ENCODE results near the gene CD99L2. TPM values are rescaled to one million over a fixed set of nuclear protein-coding genes. Genes with fewer than 3 reads are reported as not detected.

Gene CD99L2
- total and polyA plus RNA-seq, 10 of the 15 experiments (the other 5 are each of a cell fraction or from before 2014, with no cell fraction given): 1.1 to 22.9 (median 13.0) TPM

DNA sequence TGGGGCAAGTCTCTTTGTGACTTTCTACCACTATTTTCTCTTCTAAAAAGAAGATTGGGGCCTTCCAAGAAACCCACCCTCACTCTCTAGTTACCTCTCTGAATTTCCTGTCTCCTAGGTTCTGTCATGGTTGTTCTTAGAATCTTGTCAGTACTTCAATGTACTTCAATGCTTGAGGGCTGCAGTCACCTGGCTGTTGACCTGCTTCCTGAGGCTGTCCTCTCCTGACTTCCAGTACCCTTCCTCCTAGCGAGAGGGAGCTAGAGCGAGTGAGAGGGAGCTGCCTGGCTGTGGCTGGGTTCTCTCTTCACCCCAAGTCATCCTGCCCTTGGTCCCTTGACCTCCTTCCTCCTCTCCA lies 17.7 kb downstream of the CD99L2 start:
- Histone ChIP-seq H3K79me2 (ENCODE audit: control insufficient read depth, insufficient read depth, low read length) (peaks cover 3% of the 10 kb centered on the region), H3K36me3 (ENCODE audit: control insufficient read depth in 2 of 2, insufficient read depth in 2 of 2, low read length in 1 of 2) (no peaks in the 10 kb centered on the region), H3K9me3 (replicated peaks; ENCODE audit: control insufficient read depth, insufficient read depth, low read length) (peaks cover 5% of the 10 kb centered on the region; the same call in 2 of the 3 replicates), H4K20me1 (ENCODE audit: control insufficient read depth, insufficient read depth) (no peaks in the 10 kb centered on the region), H3K4me3 (no peak overlapping the region), H3K27ac (ENCODE audit: control insufficient read depth, insufficient read depth) (peak overlapping the region; percentile 77), H3K4me1 (ENCODE audit: control insufficient read depth, insufficient read depth, low read length) (peaks cover 8% of the 10 kb centered on the region), H3K9ac (ENCODE audit: control insufficient read depth, insufficient read depth, low read length) (no peak overlapping the region), H3K27me3 (replicated peaks in 1 of 2; ENCODE audit: control insufficient read depth in 2 of 2, insufficient read depth in 2 of 2, low read length in 1 of 2) (no peaks in the 10 kb centered on the region), H3K4me2 (ENCODE audit: control insufficient read depth, insufficient read depth) (peak overlapping the region; percentile 60), H2AFZ (ENCODE audit: control insufficient read depth, low read depth, low read length) (no peak overlapping the region; the same call in 1 of the 2 replicates)
- ChIA-PET CTCF (interaction anchor here (1.6 kb wide), 1 partner anchor 16 kb away, joined by 4 read pairs; no protein-coding TSS in a partner anchor), RAD21 (ENCODE audit: unreplicated experiment) (no interaction called here), POLR2A (interaction anchor here (1.4 kb wide), 1 partner anchor 16 kb away, joined by 3 read pairs; no protein-coding TSS in a partner anchor), SMC1A (ENCODE audit: uncharacterized antibody, unreplicated experiment) (interaction anchor here (1.3 kb wide), 1 partner anchor 101 kb away, joined by 5 read pairs; no protein-coding TSS in a partner anchor)
- DNase-seq (ENCODE audit: low read depth, low spot score) (no peak), FAIRE-seq (no peak), ATAC-seq (peak; percentile 41)
- no TSS peak for BruUV-seq (replicated peaks)
- WGBS (ENCODE audit: insufficient coverage, insufficient replicate concordance, low lambda C conversion rate, missing lambda C conversion rate): 47% methylated on average over 2 of the region's 2 CpGs
- intact Hi-C loops (cut with micrococcal nuclease; ENCODE audit: unreplicated experiment): no loop called here
- in situ Hi-C loops (cut with MboI): no loop called here
- TF ChIP-seq ZBTB33 (IDR thresholded peaks at IDR 0.05) (no peak), KDM1A (IDR thresholded peaks at IDR 0.05; ENCODE audit: borderline replicate concordance) (no peak), MYB (IDR thresholded peaks at IDR 0.05; ENCODE audit: borderline replicate concordance, low read depth, low read length) (no peak), REST (IDR thresholded peaks at IDR 0.05; ENCODE audit: low read depth, low read length) (no peak), MEF2A (IDR thresholded peaks at IDR 0.05; ENCODE audit: insufficient read depth, low read depth, low read length) (no peak), NFIC (IDR thresholded peaks at IDR 0.05; ENCODE audit: low read depth, low read length) (no peak), RBBP5 (conservative IDR thresholded peaks at IDR 0.05) (no peak), POLR2AphosphoS5 (IDR thresholded peaks at IDR 0.05; ENCODE audit: low read length) (no peak), SUPT20H (IDR thresholded peaks at IDR 0.05; ENCODE audit: borderline replicate concordance, control insufficient read depth, low read depth, low read length) (no peak), MEF2B (IDR thresholded peaks at IDR 0.05; ENCODE audit: partially characterized antibody, poor library complexity, severe bottlenecking) (no peak), CREB1 (IDR thresholded peaks at IDR 0.05; ENCODE audit: low read depth) (no peak), ZNF217 (IDR thresholded peaks at IDR 0.05) (no peak)
- TF ChIP-seq, protein P1, sequence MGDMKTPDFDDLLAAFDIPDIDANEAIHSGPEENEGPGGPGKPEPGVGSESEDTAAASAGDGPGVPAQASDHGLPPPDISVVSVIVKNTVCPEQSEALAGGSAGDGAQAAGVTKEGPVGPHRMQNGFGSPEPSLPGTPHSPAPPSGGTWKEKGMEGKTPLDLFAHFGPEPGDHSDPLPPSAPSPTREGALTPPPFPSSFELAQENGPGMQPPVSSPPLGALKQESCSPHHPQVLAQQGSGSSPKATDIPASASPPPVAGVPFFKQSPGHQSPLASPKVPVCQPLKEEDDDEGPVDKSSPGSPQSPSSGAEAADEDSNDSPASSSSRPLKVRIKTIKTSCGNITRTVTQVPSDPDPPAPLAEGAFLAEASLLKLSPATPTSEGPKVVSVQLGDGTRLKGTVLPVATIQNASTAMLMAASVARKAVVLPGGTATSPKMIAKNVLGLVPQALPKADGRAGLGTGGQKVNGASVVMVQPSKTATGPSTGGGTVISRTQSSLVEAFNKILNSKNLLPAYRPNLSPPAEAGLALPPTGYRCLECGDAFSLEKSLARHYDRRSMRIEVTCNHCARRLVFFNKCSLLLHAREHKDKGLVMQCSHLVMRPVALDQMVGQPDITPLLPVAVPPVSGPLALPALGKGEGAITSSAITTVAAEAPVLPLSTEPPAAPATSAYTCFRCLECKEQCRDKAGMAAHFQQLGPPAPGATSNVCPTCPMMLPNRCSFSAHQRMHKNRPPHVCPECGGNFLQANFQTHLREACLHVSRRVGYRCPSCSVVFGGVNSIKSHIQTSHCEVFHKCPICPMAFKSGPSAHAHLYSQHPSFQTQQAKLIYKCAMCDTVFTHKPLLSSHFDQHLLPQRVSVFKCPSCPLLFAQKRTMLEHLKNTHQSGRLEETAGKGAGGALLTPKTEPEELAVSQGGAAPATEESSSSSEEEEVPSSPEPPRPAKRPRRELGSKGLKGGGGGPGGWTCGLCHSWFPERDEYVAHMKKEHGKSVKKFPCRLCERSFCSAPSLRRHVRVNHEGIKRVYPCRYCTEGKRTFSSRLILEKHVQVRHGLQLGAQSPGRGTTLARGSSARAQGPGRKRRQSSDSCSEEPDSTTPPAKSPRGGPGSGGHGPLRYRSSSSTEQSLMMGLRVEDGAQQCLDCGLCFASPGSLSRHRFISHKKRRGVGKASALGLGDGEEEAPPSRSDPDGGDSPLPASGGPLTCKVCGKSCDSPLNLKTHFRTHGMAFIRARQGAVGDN (IDR thresholded peaks at IDR 0.05): no peak

Measured in GM12878 (cell line).